RWPE2 (cell line): Measurements from ENCODE around the gene C22orf39.

Source experiments
- ATAC-seq: fragments of 200-7000 bp; cut with Tn5 transposase; 3 replicates; pipeline ENCODE4 v1.9.1; 2021; ENCODE audit warnings: low read depth
- DNase-seq: peaks from one replicate; pipeline ENCODE4 v3.0.0-alpha.2; 2020; ENCODE audit warnings: low spot score
- H3K27ac ChIP-seq: fragments of 450-650 bp; 2 replicates; pipeline ENCODE4 v1.5.1; 2017; ENCODE audit warnings: mild to moderate bottlenecking; ENCODE audit not compliant: poor library complexity, severe bottlenecking
- H3K27me3 ChIP-seq: fragments of 250-450 bp; sonication (Bioruptor Pico); 2 replicates; pipeline ENCODE4 v1.5.1; 2021; ENCODE audit warnings: mild to moderate bottlenecking, moderate library complexity; ENCODE audit not compliant: insufficient read depth, poor library complexity, severe bottlenecking
- H3K36me3 ChIP-seq: fragments of 250-450 bp; sonication (Bioruptor Pico); 2 replicates; pipeline ENCODE4 v1.5.1; 2020; ENCODE audit warnings: low read depth, mild to moderate bottlenecking, moderate library complexity
- H3K4me1 ChIP-seq: fragments of 250-450 bp; sonication (Bioruptor Pico); 2 replicates; pipeline ENCODE4 v1.5.1; 2021; ENCODE audit warnings: mild to moderate bottlenecking, moderate library complexity; ENCODE audit not compliant: insufficient read depth, poor library complexity, severe bottlenecking
- H3K4me3 ChIP-seq: fragments of 250-450 bp; sonication (Bioruptor Pico); 2 replicates; pipeline ENCODE4 v1.5.1; 2021; ENCODE audit warnings: mild to moderate bottlenecking, moderate library complexity; ENCODE audit not compliant: severe bottlenecking
- H3K9me3 ChIP-seq: fragments of 250-450 bp; sonication (Bioruptor Pico); 2 replicates; pipeline ENCODE4 v1.5.1; 2021; ENCODE audit warnings: mild to moderate bottlenecking, moderate library complexity; ENCODE audit not compliant: severe bottlenecking
- TF ChIP-seq, protein P1 (sequence below): fragments of 450-650 bp; IDR thresholded peaks from one replicate; pipeline ENCODE4 v1.5.1; 2017; ENCODE audit warnings: mild to moderate bottlenecking, moderate library complexity; ENCODE audit not compliant: poor library complexity, severe bottlenecking

C22orf39 gene

DNA sequence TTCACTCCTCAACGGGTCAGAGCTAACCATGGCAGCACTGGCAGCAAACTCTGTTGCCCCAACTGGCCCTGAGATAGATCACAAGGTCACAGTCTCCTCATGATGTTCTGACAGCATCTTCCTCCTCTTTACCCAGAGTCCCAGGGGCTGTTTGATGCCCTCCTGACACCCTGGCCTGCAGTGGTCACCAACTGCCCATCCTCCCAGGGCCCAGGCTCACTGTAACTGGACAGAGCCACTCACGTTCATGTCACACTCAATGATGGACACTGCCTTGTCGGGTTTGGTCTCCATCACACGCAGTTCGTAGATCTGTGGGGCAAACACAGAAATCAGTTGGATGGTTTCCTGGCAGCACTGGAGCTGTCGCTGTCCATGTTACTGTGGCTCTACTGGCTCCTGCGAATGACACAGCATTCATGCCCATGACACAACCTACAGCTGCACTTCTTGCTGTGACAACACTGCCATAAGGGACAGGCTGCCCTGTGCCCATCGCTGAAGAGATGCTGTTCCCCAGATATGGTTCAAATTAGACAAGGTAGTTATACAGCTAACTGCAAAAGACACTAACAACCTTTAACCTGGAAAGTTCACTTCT lies 10.4 kb upstream of the C22orf39 start:
- H3K27ac ChIP-seq: no peak overlapping the region
- peaks cover 10% of the 10 kb centered on the region for H3K4me1 ChIP-seq

DNA sequence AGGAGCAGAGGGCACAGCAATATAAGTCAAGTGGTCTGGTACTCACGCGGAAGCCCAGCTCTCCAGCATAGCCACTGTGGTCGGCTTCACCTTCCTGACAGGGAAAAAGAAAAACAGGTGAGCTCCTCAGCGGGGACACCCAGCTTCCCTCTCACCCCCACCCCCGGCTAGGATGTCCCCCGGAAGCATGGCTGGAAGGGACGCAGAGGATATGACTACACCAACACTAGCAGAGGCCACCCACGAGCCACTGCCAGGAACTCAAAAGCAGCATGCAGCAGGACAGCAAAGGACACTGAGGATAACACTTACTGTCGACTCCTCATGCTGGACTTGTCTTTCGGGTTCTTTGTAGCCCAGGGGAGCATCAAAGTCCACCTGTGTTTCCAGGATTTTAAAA lies 9.0 kb upstream of the C22orf39 start:
- H3K36me3 ChIP-seq: peaks cover 75% of the 10 kb centered on the region
- peak overlapping the region; percentile 52 for H3K27ac ChIP-seq

More for the DNA sequence above, 10.4 kb upstream of the C22orf39 start:
- Histone ChIP-seq H3K27me3 (no peaks in the 10 kb centered on the region), H3K9me3 (no peaks in the 10 kb centered on the region), H3K36me3 (peaks cover 66% of the 10 kb centered on the region), H3K4me3 (no peak overlapping the region)
- TF ChIP-seq, protein P1, sequence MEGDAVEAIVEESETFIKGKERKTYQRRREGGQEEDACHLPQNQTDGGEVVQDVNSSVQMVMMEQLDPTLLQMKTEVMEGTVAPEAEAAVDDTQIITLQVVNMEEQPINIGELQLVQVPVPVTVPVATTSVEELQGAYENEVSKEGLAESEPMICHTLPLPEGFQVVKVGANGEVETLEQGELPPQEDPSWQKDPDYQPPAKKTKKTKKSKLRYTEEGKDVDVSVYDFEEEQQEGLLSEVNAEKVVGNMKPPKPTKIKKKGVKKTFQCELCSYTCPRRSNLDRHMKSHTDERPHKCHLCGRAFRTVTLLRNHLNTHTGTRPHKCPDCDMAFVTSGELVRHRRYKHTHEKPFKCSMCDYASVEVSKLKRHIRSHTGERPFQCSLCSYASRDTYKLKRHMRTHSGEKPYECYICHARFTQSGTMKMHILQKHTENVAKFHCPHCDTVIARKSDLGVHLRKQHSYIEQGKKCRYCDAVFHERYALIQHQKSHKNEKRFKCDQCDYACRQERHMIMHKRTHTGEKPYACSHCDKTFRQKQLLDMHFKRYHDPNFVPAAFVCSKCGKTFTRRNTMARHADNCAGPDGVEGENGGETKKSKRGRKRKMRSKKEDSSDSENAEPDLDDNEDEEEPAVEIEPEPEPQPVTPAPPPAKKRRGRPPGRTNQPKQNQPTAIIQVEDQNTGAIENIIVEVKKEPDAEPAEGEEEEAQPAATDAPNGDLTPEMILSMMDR: no peak
- ATAC-seq (no peak), DNase-seq (no peak)

DNA sequence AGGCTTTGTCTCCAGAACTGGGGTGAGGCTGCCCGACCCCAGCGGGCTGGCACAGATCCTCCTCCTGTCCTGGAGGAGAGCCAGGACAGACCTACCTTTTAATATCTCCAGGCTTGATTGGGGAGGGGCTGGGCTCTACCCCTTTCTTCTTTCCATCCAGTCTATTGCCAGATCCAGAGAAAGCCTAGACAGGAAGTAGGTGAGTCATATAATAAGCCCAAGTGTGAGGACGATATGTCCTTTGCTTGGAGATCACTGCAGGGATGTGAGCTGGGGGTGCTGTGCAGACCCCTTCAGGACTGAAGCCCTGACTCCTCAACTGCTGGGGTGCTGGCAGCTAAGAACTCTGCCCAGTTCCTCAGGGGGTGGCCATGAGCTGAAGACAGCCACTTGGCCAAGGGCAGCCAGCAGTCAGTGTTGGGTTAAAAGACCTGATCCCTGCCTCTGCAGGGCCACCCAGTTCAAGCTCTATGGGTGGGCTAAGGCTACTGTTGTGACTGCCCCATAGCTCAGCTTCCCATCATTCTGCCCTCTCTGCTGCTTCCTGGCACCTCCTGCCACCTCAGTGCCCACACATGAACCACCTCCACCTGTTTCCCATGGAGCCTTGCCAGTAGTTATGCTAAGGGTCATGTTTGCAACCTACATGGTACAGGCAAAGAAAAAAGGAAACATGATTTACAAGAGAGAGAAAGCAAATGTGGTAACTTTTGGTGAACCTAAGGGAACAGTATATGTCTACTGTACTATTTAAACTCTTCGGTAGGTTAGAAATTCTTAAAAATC lies 8.3 kb upstream of the C22orf39 start:
- H3K36me3 ChIP-seq: peaks cover 68% of the 10 kb centered on the region
- ATAC-seq (peak; percentile 91), DNase-seq (no peak)
- H3K9me3 ChIP-seq: no peaks in the 10 kb centered on the region
- H3K4me3 ChIP-seq: no peak overlapping the region
- H3K4me1 ChIP-seq: peaks cover 10% of the 10 kb centered on the region
- TF ChIP-seq, protein P1: no peak
- no peaks in the 10 kb centered on the region for H3K27me3 ChIP-seq
- H3K27ac ChIP-seq: peak overlapping the region; percentile 52

More for the DNA sequence above, 9.0 kb upstream of the C22orf39 start:
- peaks cover 10% of the 10 kb centered on the region for H3K4me1 ChIP-seq
- DNase-seq: no peak
- H3K9me3 ChIP-seq: no peaks in the 10 kb centered on the region
- no peak for ATAC-seq
- H3K27me3 ChIP-seq: no peaks in the 10 kb centered on the region
- TF ChIP-seq, protein P1: no peak
- H3K4me3 ChIP-seq: no peak overlapping the region

DNA sequence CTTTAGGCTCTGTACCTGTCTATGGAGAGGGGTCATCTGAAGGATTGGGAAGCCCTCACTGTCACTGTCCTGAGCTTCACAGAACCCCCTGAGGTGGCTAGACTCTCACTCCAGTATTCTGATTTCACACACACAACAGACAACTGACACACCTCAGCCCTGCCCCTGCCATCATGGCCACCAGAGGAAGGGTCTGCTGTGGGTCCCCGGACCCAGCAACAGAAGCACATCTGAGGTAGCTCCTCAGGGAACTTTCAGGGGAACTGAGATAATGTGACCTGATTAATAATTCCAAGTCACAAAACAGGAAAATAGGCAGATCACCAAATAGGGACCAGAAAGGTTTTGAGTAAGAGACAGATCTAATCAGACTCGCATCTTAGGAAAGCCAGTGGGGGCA lies 7.5 kb upstream of the C22orf39 start:
- H3K9me3 ChIP-seq: no peaks in the 10 kb centered on the region
- peak overlapping the region; percentile 52 for H3K27ac ChIP-seq
- H3K4me3 ChIP-seq: no peak overlapping the region
- no peaks in the 10 kb centered on the region for H3K27me3 ChIP-seq
- peaks cover 10% of the 10 kb centered on the region for H3K4me1 ChIP-seq
- no peak for ATAC-seq
- TF ChIP-seq, protein P1: no peak
- DNase-seq: no peak
- peaks cover 72% of the 10 kb centered on the region for H3K36me3 ChIP-seq

DNA sequence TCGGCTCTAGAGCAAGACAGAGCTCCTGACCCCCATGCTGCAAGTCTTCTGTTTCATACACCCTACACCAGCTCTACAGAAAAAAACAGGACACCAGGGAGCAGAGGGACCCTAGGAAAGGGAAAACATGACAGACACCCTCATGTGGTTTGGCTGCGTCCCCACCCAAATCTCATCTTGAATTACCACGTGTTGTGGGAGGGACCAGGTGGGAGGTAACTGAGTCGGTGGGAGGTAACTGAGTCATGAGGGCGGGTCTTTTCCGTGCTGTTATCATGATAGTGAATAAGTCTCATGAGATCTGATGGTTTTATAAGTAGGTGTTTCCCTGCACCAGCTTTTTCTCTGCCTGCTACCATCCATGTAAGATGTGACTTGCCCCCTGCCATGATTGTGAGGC lies 6.6 kb upstream of the C22orf39 start:
- TF ChIP-seq, protein P1: no peak
- DNase-seq (no peak), ATAC-seq (no peak)
- Histone ChIP-seq H3K27me3 (no peaks in the 10 kb centered on the region), H3K27ac (no peak overlapping the region), H3K36me3 (peaks cover 73% of the 10 kb centered on the region), H3K4me3 (no peak overlapping the region), H3K9me3 (no peaks in the 10 kb centered on the region), H3K4me1 (peaks cover 10% of the 10 kb centered on the region)
